Mesendoderm (in vitro differentiated cells): ENCODE data around the gene NGB.

Experiments
- DNase-seq: peaks from one replicate; pipeline ENCODE4 v3.0.0; 2013
- H2AK5ac ChIP-seq: 2 replicates; pipeline ENCODE4 v1.6.1; 2013; ENCODE audit warnings: low read length, inconsistent platforms
- H2BK120ac ChIP-seq: 2 replicates; pipeline ENCODE4 v1.6.1; 2013; ENCODE audit warnings: low read depth, mild to moderate bottlenecking, low read length, moderate library complexity, mixed read lengths
- H2BK15ac ChIP-seq: replicated peaks from 2 replicates; pipeline ENCODE4 v1.6.1; 2013; ENCODE audit warnings: low read depth, mild to moderate bottlenecking, moderate library complexity
- H2BK5ac ChIP-seq: 2 replicates; pipeline ENCODE4 v1.6.1; 2013; ENCODE audit warnings: low read length, inconsistent platforms
- H3K18ac ChIP-seq: 2 replicates; pipeline ENCODE4 v1.6.1; 2013; ENCODE audit warnings: mild to moderate bottlenecking, low read length, mixed read lengths
- H3K23ac ChIP-seq: one replicate; pipeline ENCODE4 v1.6.1; 2013; ENCODE audit warnings: low read length
- H3K27ac ChIP-seq: 2 replicates; pipeline ENCODE4 v1.5.1; 2013; ENCODE audit warnings: low read depth, mild to moderate bottlenecking, inconsistent platforms, low read length, moderate library complexity
- H3K27me3 ChIP-seq: 2 replicates; pipeline ENCODE4 v1.6.1; 2013; ENCODE audit warnings: low read length, control low read depth, mild to moderate bottlenecking, inconsistent platforms; ENCODE audit not compliant: insufficient read depth, poor library complexity
- H3K36me3 ChIP-seq: 2 replicates; pipeline ENCODE4 v1.6.1; 2013; ENCODE audit warnings: low read length, inconsistent platforms; ENCODE audit not compliant: control insufficient read depth, insufficient read depth
- H3K4ac ChIP-seq: one replicate; pipeline ENCODE4 v1.6.1; 2013; ENCODE audit warnings: low read depth, mild to moderate bottlenecking, low read length, moderate library complexity
- H3K4me1 ChIP-seq: 2 replicates; pipeline ENCODE4 v1.6.1; 2013; ENCODE audit warnings: low read depth, low read length, inconsistent platforms; ENCODE audit not compliant: control insufficient read depth
- H3K4me2 ChIP-seq: 2 replicates; pipeline ENCODE4 v1.6.1; 2013; ENCODE audit warnings: low read length
- H3K4me3 ChIP-seq: 2 replicates; pipeline ENCODE4 v1.5.1; 2013; ENCODE audit warnings: mild to moderate bottlenecking, low read length
- H3K56ac ChIP-seq: one replicate; pipeline ENCODE4 v1.6.1; 2013; ENCODE audit warnings: low read length
- H3K79me1 ChIP-seq: 2 replicates; pipeline ENCODE4 v1.6.1; 2013; ENCODE audit warnings: low read length, inconsistent platforms
- H3K79me2 ChIP-seq: 2 replicates; pipeline ENCODE4 v1.6.1; 2013; ENCODE audit warnings: mild to moderate bottlenecking, low read length; ENCODE audit not compliant: control insufficient read depth, insufficient read depth
- H3K9ac ChIP-seq: 2 replicates; pipeline ENCODE4 v1.6.1; 2013; ENCODE audit warnings: low read length, inconsistent platforms
- H4K5ac ChIP-seq: one replicate; pipeline ENCODE4 v1.6.1; 2013; ENCODE audit warnings: low read length
- H4K8ac ChIP-seq: one replicate; pipeline ENCODE4 v1.6.1; 2013; ENCODE audit warnings: low read depth, mild to moderate bottlenecking, control low read depth, low read length, moderate library complexity
- WGBS: extraction: QIAGEN DNeasy Blood & Tissue Kit; methylation state at CpG from one replicate; pipeline ENCODE4 v1.1.7; 2013; ENCODE audit warnings: low lambda C conversion rate, missing lambda C conversion rate; ENCODE audit not compliant: insufficient coverage; ENCODE audit errors: extremely low coverage; 5-methylcytosine and 5-hydroxymethylcytosine counted together

NGB gene

DNA sequence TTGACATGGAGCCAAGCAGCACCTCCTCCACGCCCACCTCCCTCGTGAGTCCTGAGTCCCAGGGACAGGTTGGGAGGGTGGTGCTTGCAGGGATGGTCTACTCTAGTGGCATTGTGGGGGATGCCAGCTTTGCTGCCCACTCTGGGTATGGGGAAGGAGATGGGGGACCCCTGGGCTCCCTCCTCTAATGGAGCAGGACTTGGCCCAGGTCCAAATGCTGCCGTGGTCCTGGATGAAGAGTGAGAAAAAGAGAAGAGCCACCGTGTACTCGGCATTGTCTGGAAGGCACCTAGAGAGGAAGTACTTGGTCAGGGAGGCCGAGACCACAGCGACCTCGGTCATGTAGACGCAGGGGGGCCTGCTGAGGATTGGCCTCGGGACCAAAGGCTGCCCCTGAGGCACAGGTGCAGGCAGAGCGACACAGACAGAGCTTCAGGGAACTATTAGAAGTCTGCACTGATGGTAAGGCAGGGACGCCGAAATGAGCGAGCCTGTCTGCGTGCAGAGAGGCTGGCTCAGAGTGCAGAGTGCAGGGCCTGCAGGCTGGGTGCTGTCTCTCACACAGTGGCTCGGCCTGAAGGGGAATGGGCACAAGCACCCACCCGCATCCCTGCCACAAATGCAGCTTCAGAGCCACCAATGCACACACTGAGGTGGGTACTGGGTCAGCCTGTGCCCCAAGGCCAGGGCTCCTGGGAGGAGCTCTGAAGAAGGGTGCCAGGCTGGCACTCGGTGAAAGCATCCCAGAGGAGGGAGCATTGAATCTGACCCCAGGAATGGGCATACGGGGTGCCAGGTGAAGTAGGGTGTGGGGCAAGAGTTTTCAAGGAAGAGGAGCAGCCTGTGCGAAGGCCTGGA is 17.4 kb downstream of the NGB start:
- no peak overlapping the region for H4K8ac ChIP-seq
- no peak overlapping the region for H2BK120ac ChIP-seq
- DNase-seq = no peak
- H4K5ac ChIP-seq = no peak overlapping the region
- no peak overlapping the region for H3K4me3 ChIP-seq
- WGBS = no CpG with 5 or more reads among the region's 20 CpGs
- H3K27me3 ChIP-seq = no peaks in the 10 kb centered on the region
- no peak overlapping the region for H3K18ac ChIP-seq
- no peak overlapping the region for H2BK15ac ChIP-seq
- H2BK5ac ChIP-seq = no peak overlapping the region
- H3K79me2 ChIP-seq = no peaks in the 10 kb centered on the region
- H3K4me2 ChIP-seq = no peak overlapping the region
- H3K27ac ChIP-seq = no peak overlapping the region
- H3K36me3 ChIP-seq = no peaks in the 10 kb centered on the region
- H3K79me1 ChIP-seq = no peaks in the 10 kb centered on the region
- H3K56ac ChIP-seq = no peak overlapping the region
- H3K23ac ChIP-seq = no peak overlapping the region
- H2AK5ac ChIP-seq = no peak overlapping the region
- H3K9ac ChIP-seq = no peak overlapping the region
- no peak overlapping the region for H3K4ac ChIP-seq
- no peaks in the 10 kb centered on the region for H3K4me1 ChIP-seq

DNA sequence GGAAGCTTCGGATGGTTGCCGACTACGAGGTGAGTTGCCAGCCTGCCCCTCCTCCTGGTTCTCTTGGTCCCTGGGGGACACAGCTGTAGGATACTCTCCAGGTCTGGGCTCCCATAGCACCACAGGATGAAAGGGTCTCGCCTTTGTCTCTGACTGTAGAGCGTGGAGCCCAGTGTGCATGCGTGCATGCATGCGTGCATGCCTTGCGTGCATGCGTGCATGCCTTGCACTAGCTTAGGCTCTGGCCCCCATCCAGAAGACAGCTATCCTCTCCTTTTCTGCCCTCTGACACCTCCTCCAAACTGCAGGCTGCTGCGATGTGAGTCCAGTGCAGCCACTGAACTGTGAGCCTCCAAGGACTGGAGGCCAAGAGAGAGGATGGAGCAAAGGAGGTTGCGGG is 19.1 kb downstream of the NGB start:
- no peak overlapping the region for H2BK15ac ChIP-seq
- no peak overlapping the region for H3K23ac ChIP-seq
- no peak overlapping the region for H3K4me2 ChIP-seq
- WGBS = no CpG with 5 or more reads among the region's 11 CpGs
- no peaks in the 10 kb centered on the region for H3K27me3 ChIP-seq
- H3K4me3 ChIP-seq = no peak overlapping the region
- no peak overlapping the region for H3K27ac ChIP-seq
- H3K79me1 ChIP-seq = no peaks in the 10 kb centered on the region
- H3K79me2 ChIP-seq = no peaks in the 10 kb centered on the region
- no peak for DNase-seq
- H3K4me1 ChIP-seq = no peaks in the 10 kb centered on the region
- H4K8ac ChIP-seq = no peak overlapping the region
- H3K36me3 ChIP-seq = no peaks in the 10 kb centered on the region
- H2BK5ac ChIP-seq = no peak overlapping the region
- H3K18ac ChIP-seq = no peak overlapping the region
- no peak overlapping the region for H2BK120ac ChIP-seq
- no peak overlapping the region for H3K9ac ChIP-seq
- no peak overlapping the region for H3K56ac ChIP-seq
- no peak overlapping the region for H4K5ac ChIP-seq
- no peak overlapping the region for H3K4ac ChIP-seq
- no peak overlapping the region for H2AK5ac ChIP-seq

DNA sequence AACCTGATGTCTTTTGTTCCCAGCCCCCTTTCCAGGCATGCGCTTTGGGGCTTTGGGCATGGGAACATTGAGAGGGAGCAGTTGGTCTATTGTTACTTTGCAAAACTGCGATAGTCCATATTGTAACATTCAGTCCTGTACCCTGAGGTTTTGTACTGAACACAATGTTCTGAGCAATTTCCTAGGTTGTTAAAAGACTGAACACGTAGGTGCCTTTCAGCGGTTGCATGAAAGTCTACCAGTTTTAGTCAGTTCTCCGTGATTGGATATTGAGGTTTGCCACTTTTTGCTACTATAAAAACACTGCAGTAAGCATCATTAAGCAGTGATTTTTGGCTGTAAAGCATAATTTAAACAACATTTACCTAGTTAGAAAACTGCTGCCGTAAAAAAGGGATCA is 20.1 kb downstream of the NGB start:
- no peak overlapping the region for H4K5ac ChIP-seq
- H3K4ac ChIP-seq = no peak overlapping the region
- H3K9ac ChIP-seq = no peak overlapping the region
- no peak overlapping the region for H2BK15ac ChIP-seq
- H3K79me2 ChIP-seq = no peaks in the 10 kb centered on the region
- no peaks in the 10 kb centered on the region for H3K79me1 ChIP-seq
- no peak overlapping the region for H2AK5ac ChIP-seq
- no peak for DNase-seq
- no peak overlapping the region for H4K8ac ChIP-seq
- H3K27ac ChIP-seq = no peak overlapping the region
- no peak overlapping the region for H3K4me3 ChIP-seq
- H2BK5ac ChIP-seq = no peak overlapping the region
- no peak overlapping the region for H3K56ac ChIP-seq
- H3K36me3 ChIP-seq = no peaks in the 10 kb centered on the region
- no peak overlapping the region for H3K23ac ChIP-seq
- H3K27me3 ChIP-seq = no peaks in the 10 kb centered on the region
- no peaks in the 10 kb centered on the region for H3K4me1 ChIP-seq
- no peak overlapping the region for H2BK120ac ChIP-seq
- WGBS = no CpG with 5 or more reads among the region's 6 CpGs
- H3K4me2 ChIP-seq = no peak overlapping the region
- H3K18ac ChIP-seq = no peak overlapping the region

DNA sequence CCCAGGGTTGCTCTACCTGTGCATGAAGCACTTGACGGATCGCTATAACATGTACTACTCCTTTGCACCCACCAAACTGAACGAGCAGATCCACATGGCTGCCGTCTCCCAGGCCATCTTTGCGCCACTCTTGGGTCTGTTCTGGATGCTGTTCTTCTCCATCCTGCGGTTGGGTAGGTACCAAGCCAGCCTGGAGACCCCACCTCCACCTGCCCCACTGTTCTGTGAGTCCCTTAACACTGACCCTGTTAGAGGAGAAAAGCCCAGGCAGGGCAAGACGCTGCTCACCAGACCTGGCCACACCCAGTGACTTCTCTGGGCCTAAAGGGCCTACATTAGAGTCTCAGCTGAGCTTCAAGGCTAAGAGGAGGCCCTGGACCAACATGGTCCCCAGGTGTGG is 21.7 kb downstream of the NGB start:
- no peaks in the 10 kb centered on the region for H3K36me3 ChIP-seq
- no peak overlapping the region for H3K4ac ChIP-seq
- H3K79me2 ChIP-seq = no peaks in the 10 kb centered on the region
- no peaks in the 10 kb centered on the region for H3K27me3 ChIP-seq
- no peak overlapping the region for H2BK15ac ChIP-seq
- no peak overlapping the region for H2AK5ac ChIP-seq
- H4K5ac ChIP-seq = no peak overlapping the region
- no peak overlapping the region for H3K56ac ChIP-seq
- H3K4me1 ChIP-seq = no peaks in the 10 kb centered on the region
- no CpG with 5 or more reads among the region's 7 CpGs for WGBS
- no peak for DNase-seq
- H3K79me1 ChIP-seq = no peaks in the 10 kb centered on the region
- H3K18ac ChIP-seq = no peak overlapping the region
- H3K9ac ChIP-seq = no peak overlapping the region
- H3K23ac ChIP-seq = no peak overlapping the region
- H2BK5ac ChIP-seq = no peak overlapping the region
- H3K4me2 ChIP-seq = no peak overlapping the region
- no peak overlapping the region for H3K4me3 ChIP-seq
- H3K27ac ChIP-seq = no peak overlapping the region
- H2BK120ac ChIP-seq = no peak overlapping the region
- no peak overlapping the region for H4K8ac ChIP-seq

DNA sequence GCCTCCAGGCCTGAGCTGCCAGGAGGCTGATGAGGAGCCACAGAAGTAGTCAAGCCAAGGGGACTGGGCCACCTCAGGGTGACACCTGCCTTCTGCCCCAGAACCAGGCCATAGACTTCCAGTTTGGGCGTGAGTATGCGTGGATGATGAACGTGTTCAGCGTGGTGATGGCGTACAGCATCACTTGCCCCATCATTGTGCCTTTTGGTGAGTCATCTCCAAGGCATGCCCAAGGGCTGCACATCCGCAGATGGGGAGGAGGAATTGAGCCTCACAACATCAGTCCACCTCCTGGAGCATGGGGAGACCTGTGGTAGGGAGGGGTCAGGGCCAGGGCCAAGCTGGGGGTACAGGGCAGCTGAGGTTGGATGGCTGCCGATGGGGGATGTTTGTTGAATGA is 22.3 kb downstream of the NGB start:
- Histone ChIP-seq H3K4ac (no peak overlapping the region), H2BK5ac (no peak overlapping the region), H2BK120ac (no peak overlapping the region), H3K79me2 (no peaks in the 10 kb centered on the region), H3K23ac (no peak overlapping the region), H3K18ac (no peak overlapping the region), H3K36me3 (no peaks in the 10 kb centered on the region), H4K8ac (no peak overlapping the region), H4K5ac (no peak overlapping the region), H2AK5ac (no peak overlapping the region), H3K4me1 (no peaks in the 10 kb centered on the region), H3K9ac (no peak overlapping the region), H3K27ac (no peak overlapping the region), H3K56ac (no peak overlapping the region), H2BK15ac (no peak overlapping the region), H3K4me3 (no peak overlapping the region), H3K4me2 (no peak overlapping the region), H3K79me1 (no peaks in the 10 kb centered on the region), H3K27me3 (no peaks in the 10 kb centered on the region)
- DNase-seq = no peak
- WGBS = no CpG with 5 or more reads among the region's 7 CpGs

DNA sequence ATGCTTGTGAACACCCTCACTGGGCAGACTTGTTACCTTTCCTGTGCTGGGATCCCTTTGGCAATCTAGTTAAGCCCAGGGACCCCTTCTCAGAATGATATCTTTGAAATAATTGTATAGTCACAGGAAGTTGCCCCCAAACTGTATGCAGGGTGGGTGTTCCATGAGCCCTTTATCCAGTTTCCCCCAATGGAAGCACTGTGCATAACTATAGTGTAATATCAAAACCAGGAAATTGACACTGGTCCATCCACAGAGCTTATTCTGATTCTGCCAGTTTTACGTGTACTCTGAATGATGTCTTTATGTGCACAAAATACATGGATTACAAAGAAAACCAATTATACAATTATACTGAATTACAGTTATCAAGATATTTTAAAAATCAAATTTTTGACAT is 24.2 kb downstream of the NGB start:
- Histone ChIP-seq H3K4ac (no peak overlapping the region), H4K5ac (no peak overlapping the region), H3K79me1 (no peaks in the 10 kb centered on the region), H2AK5ac (no peak overlapping the region), H3K4me2 (no peak overlapping the region), H3K27me3 (no peaks in the 10 kb centered on the region), H3K4me3 (no peak overlapping the region), H2BK15ac (no peak overlapping the region), H2BK5ac (no peak overlapping the region), H3K56ac (no peak overlapping the region), H3K79me2 (no peaks in the 10 kb centered on the region), H3K27ac (no peak overlapping the region), H3K4me1 (no peaks in the 10 kb centered on the region), H3K36me3 (no peaks in the 10 kb centered on the region), H4K8ac (no peak overlapping the region), H3K23ac (no peak overlapping the region), H3K9ac (no peak overlapping the region), H2BK120ac (no peak overlapping the region), H3K18ac (no peak overlapping the region)
- no peak for DNase-seq
- no CpG with 5 or more reads among the region's 1 CpG for WGBS
